Testis (tissue), 3 donors: ENCODE data around the gene SLC29A3. TPM values are rescaled to one million over a fixed set of nuclear protein-coding genes. Genes with fewer than 3 reads are reported as not detected.

ENCODE experiments used
- DNase-seq: peaks from one replicate; pipeline ENCODE4 v3.0.0-alpha.2; 2019
- H3K27ac ChIP-seq, 2 donors: fragments of 200-600 bp; sonication (generic); one replicate each; pipeline ENCODE4 v1.5.1; 2019
- H3K27me3 ChIP-seq: fragments of 200-600 bp; sonication (generic); one replicate; pipeline ENCODE4 v1.5.1; 2019
- H3K36me3 ChIP-seq: fragments of 200-600 bp; sonication (generic); one replicate; pipeline ENCODE4 v1.5.1; 2017; ENCODE audit warnings: low read depth; ENCODE audit errors: missing control alignments
- H3K4me1 ChIP-seq: fragments of 200-600 bp; sonication (generic); one replicate; pipeline ENCODE4 v1.5.1; 2019
- H3K4me3 ChIP-seq, 2 donors: fragments of 200-600 bp; sonication (generic); one replicate each; pipeline ENCODE4 v1.5.1; 2017 to 2019
- H3K9me3 ChIP-seq: fragments of 200-600 bp; sonication (generic); one replicate; pipeline ENCODE4 v1.5.1; 2017
- CTCF ChIP-seq, 3 experiments: fragments of 450-650 bp in 2 of 3; fragments of 200-600 bp in 1 of 3; sonication (generic) in 1 of 3; IDR thresholded peaks; one replicate each; pipeline ENCODE4 v1.5.1; 2016 to 2019; ENCODE audit warnings: antibody characterized with exemption in 3 of 3, mild to moderate bottlenecking in 2 of 3, moderate library complexity in 1 of 3
- POLR2A ChIP-seq: fragments of 450-650 bp; IDR thresholded peaks from one replicate; pipeline ENCODE4 v1.6.1; 2017; ENCODE audit warnings: antibody characterized with exemption, mild to moderate bottlenecking, moderate library complexity
- WGBS, 2 donors: methylation state at CpG; one replicate each; pipeline ENCODE4 v1.1.5; 2018; 5-methylcytosine and 5-hydroxymethylcytosine counted together
- intact Hi-C: fragments of 100-400 bp; cut with DNase I; formaldehyde crosslinking; loops from one replicate; pipeline ENCODE4 v1.15.1; 2023; ENCODE audit warnings: low total_unique reads
- polyA plus RNA-seq: library from polyadenylated mRNA; stranded (reverse); fragments of 350-450 nt; fragmentation: Illumina TruSeq; extraction: RNeasy Lipid Tissue Mini Kit (QIAGEN cat#74804); gene quantifications from one replicate; pipeline ENCODE4 v1.2.3, GENCODE V29; 2014; ENCODE audit warnings: low read depth, low replicate concordance; ENCODE audit not compliant: insufficient read depth
- total RNA-seq, 2 donors: library from RNA; depleted of rRNA; stranded (reverse); fragments of >200 nt; gene quantifications; one replicate each; pipeline ENCODE4 v1.2.3, GENCODE V29; 2016

The SLC29A3 gene
- total and polyA plus RNA-seq, 3 donors from 2014 or later, result 10.7 to 14.0 (median 12.7) TPM

DNA sequence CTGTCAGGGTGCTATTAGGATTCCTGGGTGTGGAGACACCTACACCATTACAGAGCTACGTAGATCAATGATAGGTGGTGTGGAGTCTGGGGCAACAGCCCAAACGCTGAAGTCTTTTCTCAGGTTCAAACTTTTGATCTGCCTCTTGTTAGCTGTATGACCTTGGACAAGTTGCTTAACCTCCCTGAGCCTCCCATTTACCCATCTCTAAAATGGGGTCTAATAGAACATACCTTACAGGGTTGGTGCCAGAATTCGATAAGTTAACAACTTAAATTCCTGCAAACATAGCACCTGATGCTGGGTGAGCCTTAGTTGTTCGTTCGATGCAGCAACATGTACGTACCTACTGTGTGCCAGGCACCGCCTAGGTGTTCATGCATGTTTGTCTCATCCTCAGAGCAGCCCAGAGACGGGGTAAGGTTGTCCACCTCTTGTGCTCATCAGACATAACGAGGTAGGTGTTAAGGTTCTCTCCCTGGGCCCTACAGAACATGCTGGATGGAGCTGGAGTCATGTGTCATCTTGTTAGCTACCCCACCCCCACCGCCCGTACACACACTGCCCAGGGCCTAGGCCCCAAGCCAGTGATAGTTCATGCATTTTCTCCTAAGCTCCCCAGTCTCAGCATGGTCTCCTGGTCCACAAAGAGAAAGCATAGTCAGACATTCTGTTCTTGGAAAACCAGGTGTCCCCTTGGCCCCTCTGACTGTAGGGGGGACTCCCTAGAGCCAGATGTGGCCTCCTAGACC is 41.0 kb upstream of the SLC29A3 start:
- Histone ChIP-seq H3K9me3 (no peaks in the 10 kb centered on the region), H3K27me3 (no peaks in the 10 kb centered on the region), H3K27ac (no peak overlapping the region), H3K36me3 (no peaks in the 10 kb centered on the region), H3K4me3 (no peak overlapping the region), H3K4me1 (no peaks in the 10 kb centered on the region)
- 91 to 98% methylated on average over 8 to 11 of the region's 11 CpGs for WGBS, 2 donors
- no peak for TF ChIP-seq POLR2A
- no peak for TF ChIP-seq CTCF (IDR thresholded peaks at IDR 0.05)
- intact Hi-C loops, result loop anchor here (10.0 kb wide), 1 partner anchor 353 kb away; no protein-coding TSS in a partner anchor
- DNase-seq, result no peak

- H3K4me1 ChIP-seq, result no peaks in the 10 kb centered on the region
- TF ChIP-seq POLR2A, result no peak
- TF ChIP-seq CTCF (IDR thresholded peaks at IDR 0.05), result no peak
- no peaks in the 10 kb centered on the region for H3K36me3 ChIP-seq
- no peaks in the 10 kb centered on the region for H3K27me3 ChIP-seq
- H3K27ac ChIP-seq, result no peak overlapping the region
- intact Hi-C loops, result loop anchor here (10.0 kb wide), 1 partner anchor 354 kb away; no protein-coding TSS in a partner anchor
- H3K4me3 ChIP-seq, result no peak overlapping the region
- DNase-seq, result no peak
- WGBS, 2 donors, result 68 to 87% methylated on average over 9 to 19 of the region's 19 CpGs
- H3K9me3 ChIP-seq, result no peaks in the 10 kb centered on the region
These were observed 40.1 kb upstream of the SLC29A3 start for GRCh38 chr10:71278691-71279588.

DNA sequence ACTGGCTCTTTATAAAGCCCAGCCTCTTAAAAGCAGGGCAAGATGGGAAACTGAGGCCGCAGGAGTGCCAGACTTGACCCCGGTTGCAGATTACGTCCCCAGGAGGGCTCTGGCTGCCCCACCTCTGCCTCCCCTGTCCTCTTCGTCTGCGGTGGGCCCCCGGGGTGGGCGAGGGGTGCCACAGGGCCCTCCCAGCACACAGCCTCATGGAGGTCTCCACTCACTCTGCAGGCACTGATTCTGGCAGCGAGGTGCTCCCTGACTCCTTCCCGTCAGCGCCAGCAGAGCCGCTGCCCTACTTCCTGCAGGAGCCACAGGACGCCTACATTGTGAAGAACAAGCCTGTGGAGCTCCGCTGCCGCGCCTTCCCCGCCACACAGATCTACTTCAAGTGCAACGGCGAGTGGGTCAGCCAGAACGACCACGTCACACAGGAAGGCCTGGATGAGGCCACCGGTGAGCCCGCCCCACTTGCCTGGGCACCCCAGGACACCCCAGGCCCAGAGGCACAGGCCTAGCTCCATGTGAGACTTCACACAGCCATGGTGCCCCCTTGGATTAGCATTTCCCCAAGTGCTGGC is 39.4 kb upstream of the SLC29A3 start:
- intact Hi-C loops, result loop anchor here (10.0 kb wide), 2 partner anchors 355 to 375 kb away; no protein-coding TSS in a partner anchor
- Histone ChIP-seq H3K4me3 (no peak overlapping the region), H3K4me1 (no peaks in the 10 kb centered on the region), H3K9me3 (no peaks in the 10 kb centered on the region), H3K36me3 (no peaks in the 10 kb centered on the region), H3K27me3 (no peaks in the 10 kb centered on the region), H3K27ac (no peak overlapping the region)
- no peak for TF ChIP-seq POLR2A
- TF ChIP-seq CTCF (IDR thresholded peaks at IDR 0.05), result no peak
- DNase-seq, result no peak
- WGBS, 2 donors, result 89 to 97% methylated on average over 19 to 22 of the region's 22 CpGs

DNA sequence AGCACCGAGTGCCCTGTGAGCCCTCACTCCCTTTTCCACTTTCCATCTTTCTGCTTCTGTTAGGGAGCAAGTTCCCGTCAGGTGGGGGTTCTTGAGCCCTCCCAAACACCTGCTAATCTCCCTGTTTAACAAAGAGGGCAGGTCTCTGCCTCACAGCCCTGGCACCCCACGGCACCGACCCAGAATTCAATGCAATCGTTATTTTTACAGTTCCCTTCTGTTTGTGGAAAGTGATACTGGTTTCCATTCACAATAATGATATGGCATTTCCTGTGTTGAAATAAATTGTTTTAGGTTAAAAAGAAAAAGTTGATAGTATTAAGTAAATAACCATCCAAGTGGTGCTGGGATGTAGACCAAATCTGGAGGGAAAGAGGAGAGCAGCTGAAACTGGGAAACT is 38.8 kb upstream of the SLC29A3 start:
- WGBS, 2 donors, result 82 to 85% methylated on average over 5 of the region's 5 CpGs
- H3K4me3 ChIP-seq, result no peak overlapping the region
- H3K4me1 ChIP-seq, result no peaks in the 10 kb centered on the region
- no peak for DNase-seq
- H3K27ac ChIP-seq, result no peak overlapping the region
- H3K27me3 ChIP-seq, result no peaks in the 10 kb centered on the region
- TF ChIP-seq POLR2A (no peak), CTCF (IDR thresholded peaks at IDR 0.05) (no peak)
- H3K9me3 ChIP-seq, result no peaks in the 10 kb centered on the region
- no peaks in the 10 kb centered on the region for H3K36me3 ChIP-seq
- intact Hi-C loops, result loop anchor here (10.0 kb wide), 1 partner anchor 375 kb away; no protein-coding TSS in a partner anchor
